Measurements from ENCODE around the gene CPE. TPM values are rescaled to one million over a fixed set of nuclear protein-coding genes. Genes with fewer than 3 reads are reported as not detected.

CPE gene
- polyA plus RNA-seq, 1 donor (not counting 4 experiments of a cell fraction or from before 2014, with no cell fraction given): 1.9 TPM

GRCh38 chr4:165458471-165458870 is 79.7 kb downstream of the CPE start:
- Histone ChIP-seq H3K36me3 (ENCODE audit: control insufficient read depth in 2 of 2, extremely low read depth in 1 of 2, insufficient read depth in 2 of 2, low read length in 2 of 2) (no peaks in the 10 kb centered on the region), H3K79me2 (ENCODE audit: control insufficient read depth, insufficient read depth, low read length) (no peaks in the 10 kb centered on the region), H3K9me1 (ENCODE audit: control insufficient read depth, extremely low read depth, insufficient read depth, low read length) (no peaks in the 10 kb centered on the region), H3K9me3 (ENCODE audit: control insufficient read depth, low read depth, low read length) (no peaks in the 10 kb centered on the region), H3K4me3 (ENCODE audit: control insufficient read depth in 2 of 3, extremely low read depth in 1 of 3, insufficient read depth in 2 of 3, low read depth in 1 of 3, low read length in 3 of 3) (no peak overlapping the region), H4K20me1 (ENCODE audit: control insufficient read depth, extremely low read depth, insufficient read depth, low read length) (no peaks in the 10 kb centered on the region), H3K27me3 (ENCODE audit: control insufficient read depth, extremely low read depth, insufficient read depth, low read length) (no peaks in the 10 kb centered on the region), H3K4me1 (ENCODE audit: control insufficient read depth, extremely low read depth, insufficient read depth, low read length) (no peaks in the 10 kb centered on the region), H2AFZ (ENCODE audit: control insufficient read depth, low read length) (no peak overlapping the region), H3K4me2 (ENCODE audit: control insufficient read depth, extremely low read depth, insufficient read depth, low read depth, low read length) (no peak overlapping the region), H3K27ac (ENCODE audit: control insufficient read depth, insufficient read depth, low read length) (no peak overlapping the region), H3K9ac (ENCODE audit: control insufficient read depth, extremely low read depth, insufficient read depth, low read length) (no peak overlapping the region)
- TF ChIP-seq CTCF (optimal IDR thresholded peaks at IDR 0.05 in 1 of 3, IDR thresholded peaks at IDR 0.05 in 1 of 3, conservative IDR thresholded peaks at IDR 0.05 in 1 of 3; ENCODE audit: extremely low read depth in 1 of 3, insufficient read depth in 2 of 3, low read length in 3 of 3): no peak
- no peak for TF ChIP-seq EZH2 (IDR thresholded peaks at IDR 0.05; ENCODE audit: low read length)
- FAIRE-seq (no peak), DNase-seq (ENCODE audit: low read depth, low spot score) (no peak)
- dilution Hi-C loops (cut with MboI; ENCODE audit: extremely low pct_ligation_motif_present, low sequenced_read_pairs): loop anchor here (25.0 kb wide), 1 partner anchor 121 kb away; the partner anchor contains the start of gene MSMO1

DNA sequence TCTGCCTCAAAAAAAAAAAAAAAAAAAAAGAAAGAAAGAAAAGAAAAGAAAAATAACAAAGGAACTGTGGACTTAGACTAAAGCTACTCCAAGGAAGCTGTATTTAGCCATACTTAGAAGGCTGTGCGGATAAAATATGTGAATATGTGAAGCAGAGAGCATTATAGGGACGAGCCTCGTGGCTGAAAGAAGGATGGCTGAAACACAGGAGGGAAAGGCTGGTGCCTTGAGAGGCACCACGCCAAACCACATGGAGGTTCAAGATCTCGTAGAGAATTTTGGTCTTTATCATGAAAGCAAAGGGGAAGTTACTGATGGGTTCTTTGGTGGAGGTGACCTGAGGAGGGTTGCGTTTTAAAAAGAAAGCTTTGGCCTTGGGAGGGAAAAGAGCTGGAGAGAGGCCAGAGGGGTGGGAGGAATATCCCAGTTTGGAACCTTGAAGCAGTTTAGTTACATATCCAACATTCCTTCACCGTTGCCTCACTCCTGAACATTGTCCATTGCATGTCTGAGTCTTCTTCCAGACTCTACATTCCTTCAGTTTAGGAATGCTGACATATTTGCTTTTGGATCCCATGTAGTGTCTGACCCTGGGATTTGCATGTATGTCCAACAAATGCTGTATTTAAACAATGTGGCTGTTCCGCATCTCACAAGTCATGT is 82.5 kb downstream of the CPE start:
- Histone ChIP-seq H3K9ac (ENCODE audit: control insufficient read depth, extremely low read depth, insufficient read depth, low read length) (no peak overlapping the region), H3K79me2 (ENCODE audit: control insufficient read depth, insufficient read depth, low read length) (no peaks in the 10 kb centered on the region), H3K4me2 (ENCODE audit: control insufficient read depth, extremely low read depth, insufficient read depth, low read depth, low read length) (no peak overlapping the region), H3K9me3 (ENCODE audit: control insufficient read depth, low read depth, low read length) (no peaks in the 10 kb centered on the region), H4K20me1 (ENCODE audit: control insufficient read depth, extremely low read depth, insufficient read depth, low read length) (no peaks in the 10 kb centered on the region), H3K4me1 (ENCODE audit: control insufficient read depth, extremely low read depth, insufficient read depth, low read length) (no peaks in the 10 kb centered on the region), H3K27ac (ENCODE audit: control insufficient read depth, insufficient read depth, low read length) (no peak overlapping the region), H3K27me3 (ENCODE audit: control insufficient read depth, extremely low read depth, insufficient read depth, low read length) (no peaks in the 10 kb centered on the region), H3K4me3 (ENCODE audit: control insufficient read depth in 2 of 3, extremely low read depth in 1 of 3, insufficient read depth in 2 of 3, low read depth in 1 of 3, low read length in 3 of 3) (no peak overlapping the region), H2AFZ (ENCODE audit: control insufficient read depth, low read length) (no peak overlapping the region), H3K9me1 (ENCODE audit: control insufficient read depth, extremely low read depth, insufficient read depth, low read length) (no peaks in the 10 kb centered on the region), H3K36me3 (ENCODE audit: control insufficient read depth in 2 of 2, extremely low read depth in 1 of 2, insufficient read depth in 2 of 2, low read length in 2 of 2) (no peaks in the 10 kb centered on the region)
- FAIRE-seq: no peak
- dilution Hi-C loops (cut with MboI; ENCODE audit: extremely low pct_ligation_motif_present, low sequenced_read_pairs): loop anchor here (25.0 kb wide), 1 partner anchor 124 kb away; the partner anchor contains the start of gene MSMO1
- TF ChIP-seq EZH2 (IDR thresholded peaks at IDR 0.05; ENCODE audit: low read length) (no peak), CTCF (optimal IDR thresholded peaks at IDR 0.05 in 1 of 3, IDR thresholded peaks at IDR 0.05 in 1 of 3, conservative IDR thresholded peaks at IDR 0.05 in 1 of 3; ENCODE audit: extremely low read depth in 1 of 3, insufficient read depth in 2 of 3, low read length in 3 of 3) (no peak)
- no peak for DNase-seq (ENCODE audit: low read depth, low spot score)

Data from keratinocyte (primary cell).